GM19397 (cell line): Measurements from ENCODE around the gene F11.
"Not testable (repeated sequence)": the region's sequence is repeated elsewhere in the genome, so short reads cannot be mapped to it uniquely, and the experiment has no call there.

Experiments
- ATAC-seq: cut with Tn5 transposase; IDR thresholded peaks from one replicate; pipeline ENCODE4 v1.9.1; 2021; ENCODE audit warnings: mild to moderate bottlenecking, moderate library complexity; ENCODE audit not compliant: unreplicated experiment

The F11 gene

DNA sequence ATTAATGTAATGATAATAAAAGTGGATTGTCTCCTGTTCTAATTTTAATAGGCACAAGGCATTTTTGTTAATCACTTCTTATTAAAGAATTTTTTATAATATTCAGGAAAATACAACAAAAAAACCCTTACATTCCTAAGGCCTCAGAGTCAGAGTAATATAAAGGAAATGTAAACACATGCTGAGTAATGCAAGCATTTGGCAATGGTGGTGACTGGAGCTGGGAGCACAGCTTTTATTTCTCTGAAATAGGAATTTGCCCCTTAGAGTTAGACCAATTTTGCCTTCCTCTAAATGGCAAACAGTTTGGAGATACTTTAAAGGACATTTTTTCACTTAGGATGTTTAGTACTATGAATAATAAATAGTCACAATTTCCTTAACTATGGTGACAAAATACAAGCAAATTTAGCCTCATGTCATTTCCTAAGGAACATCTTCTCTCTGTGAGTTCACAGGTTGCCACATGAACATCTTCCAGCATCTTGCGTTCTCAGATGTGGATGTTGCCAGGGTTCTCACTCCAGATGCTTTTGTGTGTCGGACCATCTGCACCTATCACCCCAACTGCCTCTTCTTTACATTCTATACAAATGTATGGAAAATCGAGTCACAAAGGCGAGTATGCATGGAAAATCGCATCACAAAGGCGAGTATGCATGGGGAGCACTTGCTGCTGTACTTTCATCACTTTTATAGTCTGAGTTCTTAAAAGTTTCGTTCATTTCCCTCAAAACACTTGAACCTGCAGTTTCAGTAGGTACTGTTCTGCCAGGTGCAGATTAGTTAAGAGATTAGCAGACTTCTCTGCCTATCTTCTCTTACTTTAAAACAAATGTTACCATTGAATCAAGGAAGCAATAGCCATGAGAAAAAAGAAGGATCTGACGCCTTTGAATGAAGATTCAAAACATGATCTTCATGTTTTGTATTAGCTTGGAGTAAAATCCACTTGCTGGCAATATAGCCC lies 15.9 kb upstream of the F11 start:
- no peak for ATAC-seq

DNA sequence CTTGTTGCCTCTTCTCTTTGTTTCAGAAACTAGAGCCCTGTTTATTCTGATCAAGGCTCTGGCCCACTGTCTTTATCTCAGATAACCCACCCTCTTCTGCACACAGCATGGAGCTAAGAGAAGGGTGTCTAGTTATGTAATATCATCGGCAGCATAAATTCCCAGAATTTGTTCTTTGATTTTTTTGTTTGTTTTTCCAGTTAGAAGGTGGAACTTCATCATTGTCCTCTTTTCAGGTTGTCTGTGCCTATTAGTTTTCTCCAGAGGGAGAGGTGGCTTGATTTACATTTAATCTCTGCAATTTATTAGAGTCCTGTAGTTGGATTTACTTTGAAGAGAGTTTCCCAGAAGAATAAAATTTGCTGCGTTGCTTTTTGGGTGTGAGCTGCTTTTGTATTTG lies 15.2 kb upstream of the F11 start:
- ATAC-seq, result no peak

DNA sequence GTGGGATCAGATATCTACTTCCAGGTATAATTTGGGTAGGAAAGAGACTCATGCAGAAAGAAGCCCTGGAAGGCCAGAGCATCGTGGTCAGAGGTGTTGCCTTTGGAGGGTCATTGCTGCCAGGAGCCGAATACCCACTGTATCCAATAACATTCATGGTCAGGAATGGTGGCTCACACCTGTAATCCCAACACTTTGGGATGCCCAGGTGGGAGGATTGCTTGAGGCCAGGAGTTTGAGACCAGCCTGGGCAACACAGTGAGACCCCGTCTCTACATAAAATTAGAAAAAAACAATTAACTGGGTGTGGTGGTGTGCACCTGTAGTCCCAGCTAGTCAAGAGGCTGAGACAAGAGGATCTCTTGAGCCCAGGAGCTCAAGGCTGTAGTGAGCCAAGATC lies 10.9 kb upstream of the F11 start:
- no peak for ATAC-seq

DNA sequence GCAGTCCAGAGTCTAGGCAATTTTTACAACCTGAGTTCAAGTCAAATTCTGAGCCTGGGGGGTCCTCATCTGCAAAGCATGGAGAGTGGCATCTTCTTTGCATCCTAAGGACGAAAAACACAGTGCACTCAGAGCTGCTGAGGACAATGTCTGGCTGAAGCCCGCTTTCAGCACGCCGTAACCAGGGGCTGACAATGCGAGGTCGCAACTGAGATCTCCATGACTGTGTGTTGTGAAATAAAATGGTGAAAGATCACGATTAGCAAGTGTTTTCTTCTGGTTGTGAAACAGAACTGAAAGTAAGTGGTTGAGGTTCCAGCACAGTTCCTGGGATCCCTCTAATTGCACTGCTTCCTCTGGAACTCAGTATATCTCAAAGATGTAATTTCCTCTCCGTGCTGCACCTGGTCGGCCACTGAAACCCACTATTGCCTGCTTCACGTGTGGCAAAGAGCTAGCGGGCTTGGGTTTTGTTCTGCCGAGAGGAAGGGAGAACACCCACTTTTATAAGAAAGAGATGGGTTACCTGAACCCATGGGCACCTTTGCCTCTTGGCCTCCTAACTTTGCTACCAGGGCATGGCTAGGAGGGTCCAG lies 7.7 kb upstream of the F11 start:
- ATAC-seq, result no peak

DNA sequence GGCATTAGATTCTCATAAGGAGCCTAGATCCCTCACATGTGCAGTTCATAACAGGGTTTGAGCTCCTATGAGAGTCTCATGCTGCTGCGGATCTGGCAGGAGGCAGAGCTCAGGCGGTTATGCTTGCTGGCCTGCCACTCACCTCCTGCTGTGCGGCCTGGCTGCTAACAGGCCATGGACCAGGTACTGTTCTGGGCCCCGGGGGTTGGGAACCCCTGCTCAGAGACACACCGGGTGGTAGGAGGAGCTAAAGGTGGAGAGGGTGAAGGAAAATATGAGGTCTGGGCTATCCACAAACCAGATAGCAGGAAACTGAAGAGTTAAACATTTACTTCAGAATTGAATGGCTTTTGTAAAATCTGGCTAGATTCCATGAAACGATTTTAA lies 5.9 kb upstream of the F11 start:
- no peak for ATAC-seq

DNA sequence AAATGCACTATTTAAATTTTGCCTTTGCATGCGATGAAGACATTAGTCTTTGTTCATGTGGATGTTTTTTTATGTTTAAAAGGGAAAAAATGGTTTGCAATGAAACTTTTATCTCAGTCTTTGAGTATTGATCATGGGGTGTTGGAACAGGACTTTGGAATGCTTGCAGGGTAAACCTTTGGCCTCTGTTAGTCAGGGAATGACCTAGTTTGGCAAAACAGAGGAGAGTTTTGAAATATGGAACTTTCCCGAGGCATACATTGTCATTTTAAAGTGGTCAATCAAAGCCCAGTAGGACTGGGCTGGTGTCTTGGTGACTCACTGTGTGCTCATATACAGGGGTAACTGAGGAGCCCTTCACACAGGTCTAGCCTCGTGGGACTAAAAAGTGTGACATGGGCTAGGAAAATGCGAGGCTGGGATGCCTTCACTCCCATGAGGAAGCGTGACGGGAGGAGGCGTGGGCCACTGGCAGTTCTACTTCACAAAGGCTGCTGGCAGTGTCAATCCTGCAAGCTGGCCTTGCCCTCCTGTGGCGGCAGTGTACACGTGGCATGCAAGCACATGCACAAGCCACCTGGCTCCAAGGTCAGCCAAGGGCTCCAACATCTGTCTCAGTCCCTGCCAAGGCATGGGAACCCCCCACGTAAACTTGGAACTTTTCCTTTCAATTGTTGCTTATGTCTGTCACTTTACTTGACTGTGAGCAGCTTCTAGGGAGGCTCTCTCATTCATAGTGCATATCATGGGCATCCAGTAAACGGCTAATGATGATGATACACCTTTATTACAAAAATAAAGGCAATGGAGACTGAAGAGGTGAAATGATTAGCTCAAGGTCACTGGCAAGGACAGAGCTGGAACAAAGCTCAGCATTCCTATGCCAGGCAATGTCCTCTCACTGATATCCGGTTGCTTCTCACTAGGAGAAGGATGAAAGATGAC lies 5.2 kb upstream of the F11 start:
- no peak for ATAC-seq

DNA sequence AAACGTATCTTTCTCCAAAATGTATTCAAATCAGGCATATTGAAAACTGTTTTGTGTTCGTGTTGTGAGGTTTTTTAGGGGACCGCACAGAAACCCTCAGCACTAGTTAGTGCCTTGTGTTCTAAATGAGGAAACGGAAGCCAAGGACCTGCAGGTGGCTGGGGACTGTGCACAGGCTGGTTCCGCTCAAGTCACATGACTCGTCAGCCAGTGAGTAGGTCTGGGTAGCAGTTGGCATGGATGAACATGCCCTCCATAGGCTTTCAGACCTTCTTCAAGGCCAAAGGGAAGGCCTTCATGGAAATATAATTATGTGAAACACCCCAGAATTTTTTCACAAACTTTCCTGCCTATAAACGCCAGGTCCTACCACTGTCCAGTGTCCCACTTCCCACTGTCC lies 1.3 kb upstream of the F11 start:
- ATAC-seq, result no peak

DNA sequence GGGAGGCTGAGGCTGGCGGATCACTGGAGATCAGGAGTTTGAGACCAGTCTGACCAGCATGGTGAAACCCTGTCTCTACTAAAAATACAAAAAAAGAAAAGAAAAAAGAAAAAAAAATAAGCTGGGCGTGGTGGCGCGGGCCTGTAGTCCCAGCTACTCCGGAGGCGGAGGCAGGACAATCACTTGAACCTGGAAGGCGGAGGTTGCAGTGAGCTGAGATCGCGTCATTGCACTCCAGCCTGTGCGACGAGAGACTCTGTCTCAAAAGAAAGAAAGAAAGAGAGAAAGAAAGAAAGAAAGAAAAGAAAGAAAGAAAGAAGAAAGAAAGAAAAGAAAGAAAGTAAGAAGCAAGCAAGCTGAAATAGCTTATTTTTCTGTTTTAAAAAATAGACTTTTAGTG lies 739 bp upstream of the F11 start:
- not testable (repeated sequence) for ATAC-seq

DNA sequence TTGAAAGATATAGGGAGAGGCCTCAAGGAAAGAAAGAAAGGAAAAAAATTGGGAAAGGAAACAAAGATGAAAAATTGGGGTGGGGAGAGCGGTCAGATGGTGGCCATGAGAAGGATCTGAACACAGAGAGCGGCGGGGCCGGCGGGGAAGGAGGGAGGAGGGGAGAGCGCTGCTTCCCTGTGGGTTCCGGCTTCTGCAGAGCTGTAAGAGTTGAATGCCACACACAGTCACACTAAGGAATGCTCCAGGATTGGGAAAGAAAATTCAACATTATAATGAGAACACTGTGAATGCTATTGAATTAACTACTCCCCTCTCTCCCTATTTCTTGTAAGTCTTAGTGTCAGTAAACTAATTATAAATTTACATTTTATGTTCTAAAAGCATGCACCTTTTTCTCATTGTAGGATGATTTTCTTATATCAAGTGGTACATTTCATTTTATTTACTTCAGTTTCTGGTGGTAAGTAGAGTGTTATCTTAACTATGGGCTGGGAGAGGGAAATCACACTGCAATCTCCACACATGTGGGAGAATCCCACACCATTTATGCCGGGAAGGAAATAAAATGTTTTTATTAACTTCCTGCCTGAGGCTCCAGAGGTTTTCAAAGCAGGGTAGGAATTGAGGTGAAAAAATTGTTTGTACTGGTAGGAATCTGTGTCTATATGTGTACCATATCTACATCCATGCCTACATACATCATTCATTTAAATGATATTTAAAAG lies 904 bp downstream of the F11 start:
- no peak for ATAC-seq

DNA sequence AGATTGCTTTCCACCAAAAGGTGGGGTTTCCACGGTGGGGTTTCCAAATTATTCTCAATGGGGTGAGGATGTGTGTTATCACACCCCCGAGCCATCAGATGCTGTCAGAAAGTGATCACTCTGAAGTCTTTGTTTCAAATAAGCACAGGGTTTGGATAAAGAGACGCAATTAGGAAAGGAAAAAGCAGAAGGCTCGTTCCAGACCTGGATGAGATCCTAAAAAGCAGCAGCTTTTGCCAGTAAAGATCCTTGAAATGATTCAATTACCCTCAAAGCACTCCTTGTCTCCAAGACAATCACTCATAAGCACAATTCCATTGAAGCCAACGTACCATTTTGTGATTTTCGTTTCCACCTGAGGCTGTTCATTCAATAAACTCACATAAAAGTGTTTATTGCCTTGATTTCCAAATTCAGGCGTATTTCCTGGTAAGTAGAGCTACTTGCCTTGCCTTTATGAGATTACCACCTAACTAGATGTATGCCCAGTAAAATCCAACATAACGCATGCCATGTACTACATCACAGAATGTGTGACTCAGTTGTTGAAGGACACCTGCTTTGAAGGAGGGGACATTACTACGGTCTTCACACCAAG lies 5.2 kb downstream of the F11 start:
- no peak for ATAC-seq

DNA sequence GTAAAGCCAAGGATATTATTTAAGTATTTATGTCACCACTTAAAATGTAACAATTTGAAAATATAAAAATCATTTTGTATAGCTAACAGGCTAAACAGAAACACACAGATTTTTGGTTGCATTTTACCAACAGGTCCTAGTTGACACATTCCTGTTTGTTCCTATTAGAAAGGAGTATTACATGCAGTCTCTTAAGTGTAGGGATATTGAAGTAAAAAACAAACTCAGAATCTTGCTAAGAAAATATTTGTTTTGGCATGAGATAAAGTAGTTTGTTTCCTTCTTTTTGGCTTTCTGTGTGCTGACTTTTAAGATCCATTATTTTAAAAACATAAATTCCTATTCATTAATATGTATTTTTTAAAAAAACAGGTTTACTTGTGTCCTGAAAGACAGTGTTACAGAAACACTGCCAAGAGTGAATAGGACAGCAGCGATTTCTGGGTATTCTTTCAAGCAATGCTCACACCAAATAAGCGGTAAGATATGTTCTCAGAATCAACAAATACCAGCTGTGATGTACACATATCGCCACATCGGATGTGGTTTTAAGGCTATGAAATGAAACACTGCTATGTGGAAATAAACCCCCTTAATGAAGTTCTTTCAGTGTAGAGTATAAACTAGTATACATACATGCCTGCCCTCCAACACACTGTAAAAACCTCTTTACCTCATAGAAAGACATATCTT lies 6.9 kb downstream of the F11 start:
- no peak for ATAC-seq

DNA sequence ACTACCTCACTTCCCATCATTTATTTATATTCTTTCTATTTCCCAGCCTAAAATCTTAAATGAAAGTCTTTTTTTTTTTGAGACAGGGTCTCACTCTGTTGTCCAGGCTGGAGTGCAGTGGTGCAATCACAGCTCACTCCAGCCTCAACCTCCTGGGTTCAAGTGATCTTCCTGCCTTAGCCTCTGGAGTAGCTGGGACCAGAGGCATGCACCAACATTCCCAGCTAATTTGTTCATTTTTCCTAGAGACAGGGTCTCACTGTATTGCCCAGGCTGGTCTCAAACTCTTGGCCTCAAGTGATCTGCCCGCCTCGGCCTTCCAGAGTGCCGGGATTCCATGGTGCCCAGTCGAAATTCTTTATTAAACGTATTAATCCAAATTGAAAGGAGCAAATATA lies 7.4 kb downstream of the F11 start:
- not testable (repeated sequence) for ATAC-seq

DNA sequence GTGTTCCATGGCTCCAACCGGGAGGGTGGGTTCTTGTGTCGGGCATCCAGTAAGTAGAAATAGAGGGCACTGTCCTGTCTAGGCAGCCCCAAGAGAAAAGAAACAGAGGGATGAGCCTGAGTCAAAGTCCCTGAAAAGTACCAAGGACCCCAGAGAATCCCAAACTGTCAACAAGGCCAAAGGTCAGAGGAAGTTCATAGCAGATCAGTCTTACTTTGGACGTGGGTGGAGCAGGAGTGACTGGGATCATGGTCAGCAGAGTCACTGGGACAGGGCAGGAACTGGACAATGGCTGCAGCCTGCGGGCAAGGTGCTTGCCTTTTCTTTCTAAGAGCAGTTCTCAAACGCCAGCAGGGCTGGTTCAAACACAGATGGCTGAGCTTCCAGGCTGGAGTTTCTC lies 17.3 kb downstream of the F11 start:
- no peak for ATAC-seq

DNA sequence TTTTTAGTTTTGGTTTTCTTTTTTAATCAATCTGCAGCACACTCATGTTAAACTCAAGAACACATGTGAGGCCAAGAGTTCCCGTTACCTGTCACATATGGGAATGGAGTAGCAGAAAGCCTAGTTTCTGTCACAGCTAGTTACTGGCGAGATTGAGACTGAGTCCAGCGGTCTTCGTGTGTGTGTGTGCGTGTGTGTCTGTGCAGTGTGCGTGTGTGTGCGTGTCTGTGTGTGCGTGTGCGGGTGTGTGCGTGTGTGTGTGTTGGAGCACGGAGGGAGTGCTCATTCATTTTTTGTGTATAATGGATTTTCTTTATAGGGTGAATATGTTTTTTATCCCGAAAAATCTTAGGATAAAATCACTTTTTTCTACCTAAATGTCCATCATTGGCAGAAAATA lies 19.2 kb downstream of the F11 start:
- no peak for ATAC-seq

DNA sequence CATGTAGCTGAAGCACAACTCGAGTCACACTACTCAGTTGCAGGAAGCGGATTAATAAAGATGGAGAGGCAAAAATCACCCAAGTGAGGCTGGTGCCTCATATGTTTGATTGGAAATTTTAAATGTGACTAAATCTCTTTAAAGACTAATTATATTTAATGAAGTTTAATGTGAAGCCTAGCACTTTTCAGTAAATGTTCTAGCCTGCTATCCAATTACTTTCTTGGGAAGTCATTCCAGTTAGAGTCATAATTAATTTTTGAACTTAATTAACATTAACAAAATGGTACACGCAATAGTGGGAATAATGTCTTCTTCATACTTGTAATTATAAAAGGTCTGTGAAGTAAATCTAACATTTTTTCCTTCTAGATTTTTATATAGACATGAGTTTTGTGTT lies 20.6 kb downstream of the F11 start:
- no peak for ATAC-seq

DNA sequence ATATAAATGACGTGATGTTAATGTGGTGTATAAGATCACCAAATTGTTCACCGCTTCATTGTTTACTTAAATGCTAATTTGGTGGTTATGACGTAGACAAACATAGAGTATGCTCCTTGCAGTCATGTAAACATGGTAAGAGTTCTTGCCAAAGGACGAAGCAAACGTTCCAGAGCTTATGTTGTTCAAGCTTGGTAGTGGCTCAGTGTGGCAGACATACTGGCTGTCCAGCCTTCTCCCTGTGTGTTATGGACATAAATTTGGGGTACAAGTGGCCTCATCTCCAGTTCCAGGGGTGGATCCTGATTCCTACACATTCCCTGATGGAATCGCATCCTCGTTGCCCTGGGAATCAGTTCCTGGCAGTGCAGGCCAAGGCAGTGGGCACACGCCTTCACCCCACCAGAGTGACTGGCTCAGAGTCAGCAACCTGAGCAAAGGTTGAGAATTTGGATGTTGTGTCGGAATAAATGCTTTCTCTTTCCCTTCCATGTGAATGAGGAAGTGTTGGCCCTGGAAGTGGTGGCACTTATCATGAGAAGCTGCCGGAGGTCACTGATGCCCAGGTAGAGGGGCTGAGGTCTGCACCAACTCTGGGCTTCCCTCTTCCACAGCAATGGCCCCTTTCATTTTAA lies 25.4 kb downstream of the F11 start:
- ATAC-seq, result no peak

DNA sequence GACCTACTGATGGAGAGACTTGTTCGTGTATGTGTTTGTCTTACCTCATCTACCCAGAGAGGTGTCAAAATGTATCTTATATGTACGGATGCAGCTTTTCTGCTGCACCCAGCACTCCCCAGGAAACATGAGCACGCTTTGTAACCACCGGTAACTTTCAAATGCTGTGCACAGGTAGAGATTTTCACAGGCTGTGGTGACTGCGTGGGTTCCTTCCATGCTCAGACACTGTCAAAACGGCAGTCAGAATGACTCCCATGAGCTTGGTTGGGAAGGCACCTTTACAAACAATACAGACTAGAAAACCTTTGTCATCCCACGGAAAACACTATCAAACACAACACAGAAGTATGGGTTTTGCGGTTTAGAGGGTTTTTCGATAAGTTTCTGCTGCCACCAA lies 28.2 kb downstream of the F11 start:
- ATAC-seq, result no peak

DNA sequence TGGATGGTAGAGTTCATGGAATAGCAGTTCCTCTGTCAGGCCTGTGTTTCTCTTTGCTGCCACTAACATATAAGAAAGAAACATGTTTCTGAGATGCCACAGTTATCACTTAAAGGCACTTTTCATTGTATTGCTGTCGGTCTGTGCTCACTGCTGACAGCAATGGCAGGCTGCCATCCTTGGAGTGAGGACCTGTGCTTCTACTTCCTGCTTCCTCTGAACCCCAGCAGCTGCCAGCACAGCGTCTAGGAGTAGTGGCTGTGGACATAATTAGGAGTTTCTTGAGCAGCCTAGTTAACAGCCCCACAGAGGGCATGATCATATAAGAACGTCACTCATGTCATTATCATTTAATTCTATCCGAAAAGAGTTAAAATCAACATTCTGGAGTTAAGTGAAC lies 30.5 kb downstream of the F11 start:
- no peak for ATAC-seq

DNA sequence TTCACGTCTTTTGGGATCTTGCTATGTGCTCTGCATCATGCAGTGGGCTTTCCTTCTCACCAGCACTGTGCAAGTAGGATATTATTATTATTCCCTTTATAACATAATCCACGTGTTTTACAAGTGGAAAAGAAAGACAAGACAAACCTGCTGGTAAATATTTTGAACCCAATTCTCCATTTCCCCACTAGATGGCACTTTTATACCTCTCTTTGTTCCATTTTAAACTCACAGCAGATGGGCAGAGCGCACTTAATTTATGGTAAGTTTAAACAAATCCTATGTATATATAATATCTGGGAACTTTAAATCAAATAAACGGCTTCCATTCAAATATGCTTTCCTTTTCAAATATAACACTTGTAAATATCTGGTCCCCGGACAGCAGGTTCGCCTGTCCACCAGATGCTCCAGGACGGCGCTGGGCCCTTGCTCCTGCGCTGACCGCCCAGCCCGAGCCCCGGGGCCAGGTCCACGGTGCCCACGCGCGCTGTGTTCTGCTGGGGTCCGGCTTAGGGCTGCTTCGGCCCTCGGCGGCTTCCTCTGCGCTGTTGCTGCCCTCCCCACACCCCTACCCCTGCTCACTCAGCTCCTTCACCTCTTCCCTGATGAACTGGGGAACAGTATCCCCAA lies 31.1 kb downstream of the F11 start:
- no peak for ATAC-seq
